Pancreas (tissue), 10 donors: Measurements from ENCODE around the gene KRTAP10-8. TPM values are rescaled to one million over a fixed set of nuclear protein-coding genes. Genes with fewer than 3 reads are reported as not detected.
A peak's percentile ranks its signal among the peaks of the same experiment; 100 is the strongest.

Experiments used
- ATAC-seq, 4 donors: fragments of 200-7000 bp; cut with Tn5 transposase; one replicate each; pipeline versions ENCODE4 v1.8.0 to v1.9.1; 2020; ENCODE audit warnings: mild to moderate bottlenecking in 4 of 4, moderate library complexity in 4 of 4
- DNase-seq, 6 donors: peaks; one replicate each; pipeline ENCODE4 v3.0.0-alpha.2; 2020
- FAIRE-seq: peaks from 2 replicates; lab custom pipeline; 2012; peaks lifted over from hg19 to GRCh38; lab: Jason Lieb, UNC
- H3K27ac ChIP-seq, 4 donors: fragments of 200-600 bp; sonication (generic); 1 replicate in 3 of 4; 2 replicates in 1 of 4; pipeline versions ENCODE4 v1.5.0 to v1.8.0; 2020
- H3K27me3 ChIP-seq, 4 donors: fragments of 200-600 bp; one replicate each; pipeline ENCODE4 v1.8.0; 2021
- H3K36me3 ChIP-seq, 3 donors: fragments of 200-600 bp; sonication (generic) in 1 of 3; one replicate each; pipeline versions ENCODE4 v1.5.0 to v1.8.0; 2020 to 2021
- H3K4me1 ChIP-seq, 3 donors: fragments of 200-600 bp; one replicate each; pipeline ENCODE4 v1.8.0; 2021
- H3K4me3 ChIP-seq, 4 donors: fragments of 200-600 bp; sonication (generic) in 2 of 4; one replicate each; pipeline versions ENCODE4 v1.5.0 to v1.8.0; 2020 to 2021
- H3K9me3 ChIP-seq, 4 donors: fragments of 200-600 bp; one replicate each; pipeline ENCODE4 v1.8.0; 2021
- WGBS, 2 donors: extraction: QIAGEN DNeasy Blood & Tissue Kit; methylation state at CpG; one replicate each; pipeline ENCODE4 v1.1.7; 2013; 5-methylcytosine and 5-hydroxymethylcytosine counted together
- intact Hi-C, 3 donors: fragments of 100-400 bp; cut with DNase I; formaldehyde crosslinking; loops; one replicate each; pipeline versions ENCODE4 v1.11.1 to v1.14.2; 2022
- polyA plus RNA-seq, 2 donors: library from polyadenylated mRNA; stranded (reverse); fragments of 200-250 nt; gene quantifications; one replicate each; pipeline ENCODE4 v1.2.3, GENCODE V29; 2013
- total RNA-seq, 6 donors: library from RNA; stranded (reverse); fragmentation: NEBNext Ultra II Directional in 4 of 6; extraction: Animal tissue kit (Norgen Biotek cat#: 25700) in 4 of 6; gene quantifications; one replicate each; pipeline versions ENCODE4 v1.2.1 to v1.2.4, GENCODE V29; 2021 to 2023
- TF ChIP-seq, protein P1 (sequence below), 4 donors: fragments of 200-600 bp; sonication (generic) in 3 of 4; IDR thresholded peaks; one replicate each; pipeline versions ENCODE4 v1.5.0 to v1.8.0; 2021; ENCODE audit warnings: antibody characterized with exemption in 4 of 4
- donor health status: healthy with polysubstance abuse.
- donor health status: DM: no; HTN: no; CAD: no; lungs with moderate emphysema.
- donor health status: DM: no; HTN: no; CAD: no.
- donor health status: control.
- donor health status: control.
- donor health status: Bipolar disorder and iron deficiency.
- donor health status: DM: yes; HTN: yes; CAD: no.
- donor health status: DM: no; HTN: no; CAD: no.
- donor health status: DM: no; HTN: no; CAD: no.
- donor health status: DM: yes; HTN: yes; CAD: no.

KRTAP10-8 gene
- total and polyA plus RNA-seq, 8 donors = not detected

GRCh38 chr21:44614961-44615391 lies 3.1 kb downstream of the KRTAP10-8 start:
- no peaks in the 10 kb centered on the region for H3K36me3 ChIP-seq
- TF ChIP-seq, protein P1, sequence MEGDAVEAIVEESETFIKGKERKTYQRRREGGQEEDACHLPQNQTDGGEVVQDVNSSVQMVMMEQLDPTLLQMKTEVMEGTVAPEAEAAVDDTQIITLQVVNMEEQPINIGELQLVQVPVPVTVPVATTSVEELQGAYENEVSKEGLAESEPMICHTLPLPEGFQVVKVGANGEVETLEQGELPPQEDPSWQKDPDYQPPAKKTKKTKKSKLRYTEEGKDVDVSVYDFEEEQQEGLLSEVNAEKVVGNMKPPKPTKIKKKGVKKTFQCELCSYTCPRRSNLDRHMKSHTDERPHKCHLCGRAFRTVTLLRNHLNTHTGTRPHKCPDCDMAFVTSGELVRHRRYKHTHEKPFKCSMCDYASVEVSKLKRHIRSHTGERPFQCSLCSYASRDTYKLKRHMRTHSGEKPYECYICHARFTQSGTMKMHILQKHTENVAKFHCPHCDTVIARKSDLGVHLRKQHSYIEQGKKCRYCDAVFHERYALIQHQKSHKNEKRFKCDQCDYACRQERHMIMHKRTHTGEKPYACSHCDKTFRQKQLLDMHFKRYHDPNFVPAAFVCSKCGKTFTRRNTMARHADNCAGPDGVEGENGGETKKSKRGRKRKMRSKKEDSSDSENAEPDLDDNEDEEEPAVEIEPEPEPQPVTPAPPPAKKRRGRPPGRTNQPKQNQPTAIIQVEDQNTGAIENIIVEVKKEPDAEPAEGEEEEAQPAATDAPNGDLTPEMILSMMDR (IDR thresholded peaks at IDR 0.05) = no peak
- no peak overlapping the region for H3K27ac ChIP-seq
- H3K4me1 ChIP-seq = no peaks in the 10 kb centered on the region
- no peak overlapping the region for H3K4me3 ChIP-seq
- H3K27me3 ChIP-seq = no peaks in the 10 kb centered on the region
- WGBS, 2 donors = 73 to 81% methylated on average over 28 of the region's 28 CpGs
- ATAC-seq (no peak), FAIRE-seq (no peak), DNase-seq (no peak)
- H3K9me3 ChIP-seq = no peaks in the 10 kb centered on the region
- intact Hi-C loops = no loop called here

- intact Hi-C loops = no loop called here
- no peak for FAIRE-seq
Observed at GRCh38 chr21:44615466-44615865, 3.6 kb downstream of the KRTAP10-8 start.

DNA sequence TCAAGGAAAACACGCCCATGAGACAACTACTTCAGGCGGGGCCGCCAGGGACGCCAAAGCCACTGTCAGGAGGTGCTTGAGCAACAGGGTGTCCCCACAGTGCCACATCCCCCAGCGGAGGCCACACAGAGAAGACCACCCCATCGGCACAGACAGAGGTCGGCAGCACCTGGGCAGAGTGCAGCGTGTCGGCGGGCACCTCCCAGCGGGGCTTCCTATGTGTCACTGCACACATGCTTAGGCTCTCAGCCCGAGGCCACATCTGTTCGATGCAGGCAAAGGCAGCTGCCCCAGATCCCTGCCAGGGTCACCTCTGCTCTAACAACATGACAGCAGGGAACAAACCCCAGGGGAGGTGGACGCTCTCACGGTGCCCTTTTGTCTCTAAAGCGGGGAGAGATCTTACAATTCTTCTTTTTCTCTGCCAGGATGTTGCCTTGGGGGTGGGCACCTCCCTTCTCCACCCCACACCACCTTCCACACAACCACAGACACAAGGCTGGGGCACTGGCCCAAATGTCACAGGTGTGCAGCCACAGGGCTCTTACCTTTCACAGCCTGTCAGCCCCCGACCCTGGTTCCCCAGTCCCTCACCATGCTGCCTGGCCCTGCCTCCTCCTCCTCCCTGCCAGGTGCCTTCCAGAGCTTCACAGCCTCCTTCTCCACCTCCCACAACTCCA lies 4.2 kb downstream of the KRTAP10-8 start:
- intact Hi-C loops = no loop called here
- TF ChIP-seq, protein P1 (IDR thresholded peaks at IDR 0.05) = no peak
- Histone ChIP-seq H3K9me3 (no peaks in the 10 kb centered on the region), H3K27ac (no peak overlapping the region), H3K36me3 (no peaks in the 10 kb centered on the region), H3K4me1 (no peaks in the 10 kb centered on the region), H3K4me3 (no peak overlapping the region), H3K27me3 (no peaks in the 10 kb centered on the region)
- FAIRE-seq = no peak
- DNase-seq = peak in 1 of 6 donors; percentile 40
- no peak for ATAC-seq
- WGBS, 2 donors = 49 to 61% methylated on average over 17 of the region's 17 CpGs

More at GRCh38 chr21:44615466-44615865, 3.6 kb downstream of the KRTAP10-8 start:
- TF ChIP-seq, protein P1 (IDR thresholded peaks at IDR 0.05) = no peak
- H3K4me3 ChIP-seq = no peak overlapping the region
- H3K36me3 ChIP-seq = no peaks in the 10 kb centered on the region
- DNase-seq = no peak
- 50 to 73% methylated on average over 8 of the region's 8 CpGs for WGBS, 2 donors
- H3K9me3 ChIP-seq = no peaks in the 10 kb centered on the region
- no peaks in the 10 kb centered on the region for H3K27me3 ChIP-seq
- H3K4me1 ChIP-seq = no peaks in the 10 kb centered on the region
- ATAC-seq = no peak
- no peak overlapping the region for H3K27ac ChIP-seq

GRCh38 chr21:44616591-44616926 lies 4.7 kb downstream of the KRTAP10-8 start:
- intact Hi-C loops = no loop called here
- ATAC-seq = no peak
- no peak for FAIRE-seq

More at GRCh38 chr21:44616591-44616926, 4.7 kb downstream of the KRTAP10-8 start:
- no peak overlapping the region for H3K27ac ChIP-seq
- no peaks in the 10 kb centered on the region for H3K27me3 ChIP-seq
- no peaks in the 10 kb centered on the region for H3K36me3 ChIP-seq
- no peaks in the 10 kb centered on the region for H3K4me1 ChIP-seq
- no peaks in the 10 kb centered on the region for H3K9me3 ChIP-seq
- TF ChIP-seq, protein P1 (IDR thresholded peaks at IDR 0.05) = no peak
- peak in 1 of 6 donors; percentile 40 for DNase-seq
- H3K4me3 ChIP-seq = no peak overlapping the region
- WGBS, 2 donors = 56 to 71% methylated on average over 16 of the region's 16 CpGs
